A172 (cell line): ENCODE results near the gene OTULIN. TPM values are rescaled to one million over a fixed set of nuclear protein-coding genes. Genes with fewer than 3 reads are reported as not detected.

Experiments used
- DNase-seq: peaks from one replicate; pipeline ENCODE4 v3.0.0-alpha.2; 2015; ENCODE audit warnings: low spot score
- total RNA-seq: library from RNA; depleted of rRNA; stranded (reverse); fragments of >200 nt; shearing (Covaris generic); gene quantifications from 2 replicates; pipeline ENCODE4 v1.2.3, GENCODE V29; 2014

Gene OTULIN
- total RNA-seq, 1 experiment from 2014 or later = 34.4 TPM

GRCh38 chr5:14696851-14697250, 32.3 kb downstream of the OTULIN start:
- no peak for DNase-seq

GRCh38 chr5:14698495-14698894, 34.0 kb downstream of the OTULIN start:
- no peak for DNase-seq

GRCh38 chr5:14699159-14699558, 34.6 kb downstream of the OTULIN start:
- no peak for DNase-seq

- no peak for DNase-seq
Observed at GRCh38 chr5:14699807-14700400, 35.4 kb downstream of the OTULIN start.

GRCh38 chr5:14700478-14701436, 36.2 kb downstream of the OTULIN start:
- no peak for DNase-seq

GRCh38 chr5:14701556-14701955, 37.0 kb downstream of the OTULIN start:
- DNase-seq = no peak

- DNase-seq = no peak
Observed at GRCh38 chr5:14702238-14702839, 37.8 kb downstream of the OTULIN start.

GRCh38 chr5:14705556-14705955, 41.0 kb downstream of the OTULIN start:
- DNase-seq = no peak

GRCh38 chr5:14706615-14707021, 42.1 kb downstream of the OTULIN start:
- DNase-seq = peak; percentile 48

- DNase-seq = no peak
Observed at GRCh38 chr5:14707811-14708390, 43.4 kb downstream of the OTULIN start.

- DNase-seq = no peak
Observed at GRCh38 chr5:14708551-14708950, 44.0 kb downstream of the OTULIN start.

- DNase-seq = no peak
Observed at GRCh38 chr5:14710313-14710994, 45.9 kb downstream of the OTULIN start.

GRCh38 chr5:14712131-14712530, 47.6 kb downstream of the OTULIN start:
- no peak for DNase-seq

GRCh38 chr5:14712666-14713065, 48.1 kb downstream of the OTULIN start:
- no peak for DNase-seq

- no peak for DNase-seq
Observed at GRCh38 chr5:14713476-14714390, 49.2 kb downstream of the OTULIN start.

- DNase-seq = no peak
Observed at GRCh38 chr5:14714706-14715105, 50.2 kb downstream of the OTULIN start.

- DNase-seq = no peak
Observed at GRCh38 chr5:14715481-14715880, 51.0 kb downstream of the OTULIN start.

- no peak for DNase-seq
Observed at GRCh38 chr5:14716755-14717752, 52.5 kb downstream of the OTULIN start.

- no peak for DNase-seq
Observed at GRCh38 chr5:14718778-14719177, 54.3 kb downstream of the OTULIN start.
